Type B pancreatic cell (in vitro differentiated cells): ENCODE results near the gene YWHAE. TPM values are rescaled to one million over a fixed set of nuclear protein-coding genes. Genes with fewer than 3 reads are reported as not detected.
"Not testable (repeated sequence)": the region's sequence is repeated elsewhere in the genome, so short reads cannot be mapped to it uniquely, and the experiment has no call there.

Experiments used
- DNase-seq: peaks from one replicate; pipeline ENCODE4 v3.0.0; 2021; ENCODE audit warnings: mixed read lengths; ENCODE audit not compliant: unreplicated experiment; ENCODE audit errors: extremely low spot score
- H3K27ac Mint-ChIP-seq: 2 replicates; pipeline ENCODE4 v1.8.0; 2021; ENCODE audit warnings: mild to moderate bottlenecking, mixed read lengths
- H3K27me3 Mint-ChIP-seq: 2 replicates; pipeline ENCODE4 v1.8.0; 2021; ENCODE audit warnings: mixed read lengths
- H3K36me3 Mint-ChIP-seq: 2 replicates; pipeline ENCODE4 v1.8.0; 2021; ENCODE audit warnings: mixed read lengths
- H3K4me1 Mint-ChIP-seq: one replicate; pipeline ENCODE4 v1.8.0; 2021; ENCODE audit warnings: mixed read lengths; ENCODE audit not compliant: unreplicated experiment
- H3K4me3 Mint-ChIP-seq: 2 replicates; pipeline ENCODE4 v1.8.0; 2021; ENCODE audit warnings: mild to moderate bottlenecking, mixed read lengths
- H3K9me3 Mint-ChIP-seq: 2 replicates; pipeline ENCODE4 v1.8.0; 2021; ENCODE audit warnings: mixed read lengths
- total RNA-seq: library from RNA; stranded (reverse); gene quantifications from 2 replicates; pipeline ENCODE4 v1.2.1, GENCODE V29; 2021; ENCODE audit warnings: low replicate concordance
- TF ChIP-seq, protein P1 (sequence below): fragments of 200-600 bp; sonication (generic); conservative IDR thresholded peaks from 2 replicates; pipeline ENCODE4 v1.5.0; 2021; ENCODE audit warnings: antibody characterized with exemption, mild to moderate bottlenecking

Gene YWHAE
- total RNA-seq, 1 donor from 2014 or later, result 773 TPM

DNA sequence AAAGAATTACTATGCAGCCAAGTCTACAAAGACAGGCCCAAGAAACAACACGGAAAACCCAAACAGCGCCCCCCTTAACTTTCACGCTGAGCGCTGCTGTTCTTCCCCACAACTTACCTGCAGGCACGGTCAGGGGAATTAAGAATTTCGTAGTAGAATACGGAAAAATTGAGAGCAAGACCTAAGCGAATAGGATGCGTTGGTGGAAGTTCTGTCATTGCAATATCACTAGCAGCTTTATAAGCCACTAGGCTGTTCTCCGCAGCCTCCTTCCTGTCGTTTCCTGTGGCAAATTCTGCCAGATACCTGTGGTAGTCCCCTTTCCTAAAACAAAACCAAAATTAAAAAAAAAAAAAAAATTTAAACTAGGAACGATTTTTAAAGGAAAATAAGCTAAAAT is 39.0 kb downstream of the YWHAE start:
- Mint-ChIP-seq H3K27me3 (no peaks in the 10 kb centered on the region), H3K27ac (no peak overlapping the region), H3K36me3 (peaks cover 29% of the 10 kb centered on the region), H3K4me3 (no peak overlapping the region), H3K9me3 (no peaks in the 10 kb centered on the region), H3K4me1 (peaks cover 16% of the 10 kb centered on the region)
- TF ChIP-seq, protein P1, sequence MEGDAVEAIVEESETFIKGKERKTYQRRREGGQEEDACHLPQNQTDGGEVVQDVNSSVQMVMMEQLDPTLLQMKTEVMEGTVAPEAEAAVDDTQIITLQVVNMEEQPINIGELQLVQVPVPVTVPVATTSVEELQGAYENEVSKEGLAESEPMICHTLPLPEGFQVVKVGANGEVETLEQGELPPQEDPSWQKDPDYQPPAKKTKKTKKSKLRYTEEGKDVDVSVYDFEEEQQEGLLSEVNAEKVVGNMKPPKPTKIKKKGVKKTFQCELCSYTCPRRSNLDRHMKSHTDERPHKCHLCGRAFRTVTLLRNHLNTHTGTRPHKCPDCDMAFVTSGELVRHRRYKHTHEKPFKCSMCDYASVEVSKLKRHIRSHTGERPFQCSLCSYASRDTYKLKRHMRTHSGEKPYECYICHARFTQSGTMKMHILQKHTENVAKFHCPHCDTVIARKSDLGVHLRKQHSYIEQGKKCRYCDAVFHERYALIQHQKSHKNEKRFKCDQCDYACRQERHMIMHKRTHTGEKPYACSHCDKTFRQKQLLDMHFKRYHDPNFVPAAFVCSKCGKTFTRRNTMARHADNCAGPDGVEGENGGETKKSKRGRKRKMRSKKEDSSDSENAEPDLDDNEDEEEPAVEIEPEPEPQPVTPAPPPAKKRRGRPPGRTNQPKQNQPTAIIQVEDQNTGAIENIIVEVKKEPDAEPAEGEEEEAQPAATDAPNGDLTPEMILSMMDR, result no peak
- DNase-seq, result no peak

DNA sequence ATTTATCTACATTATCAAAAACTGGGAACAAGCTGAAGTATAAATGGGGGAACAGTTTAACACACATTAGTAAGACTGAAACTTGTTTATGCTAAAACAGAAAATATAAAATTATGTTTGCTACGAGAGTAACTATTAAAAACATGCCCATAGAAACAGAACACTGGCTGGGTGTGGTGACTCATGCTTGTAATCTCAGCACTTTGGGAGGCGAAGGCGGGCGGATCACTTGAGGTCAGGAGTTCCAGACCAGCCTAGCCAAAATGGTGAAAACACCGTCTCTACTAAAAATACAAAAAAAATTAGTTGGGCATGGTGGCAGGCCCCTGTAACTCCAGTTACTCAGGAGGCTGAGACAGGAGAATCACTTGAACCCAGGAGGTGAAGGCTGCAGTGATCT is 39.7 kb downstream of the YWHAE start:
- H3K27ac Mint-ChIP-seq, H3K4me3 Mint-ChIP-seq, H3K9me3 Mint-ChIP-seq, DNase-seq, H3K27me3 Mint-ChIP-seq: not testable (repeated sequence)
- Mint-ChIP-seq H3K36me3 (peaks cover 33% of the 10 kb centered on the region), H3K4me1 (peaks cover 13% of the 10 kb centered on the region)

DNA sequence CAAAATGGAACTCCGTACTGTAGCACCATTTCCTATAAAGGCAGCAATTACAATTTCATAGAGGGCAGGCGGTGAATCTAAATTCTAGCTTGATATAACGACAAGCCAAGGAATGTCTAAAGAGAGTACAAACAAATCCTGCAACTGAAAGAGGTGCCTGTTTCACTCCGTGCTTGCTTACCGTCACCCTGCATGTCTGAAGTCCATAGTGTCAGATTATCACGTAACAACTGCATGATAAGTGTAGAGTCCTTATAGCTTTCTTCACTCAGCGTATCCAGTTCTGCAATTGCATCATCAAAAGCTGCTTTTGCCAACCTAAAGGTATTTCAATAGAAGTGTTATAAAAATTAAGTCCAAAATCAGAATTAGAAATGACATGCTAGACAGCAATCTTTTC is 46.0 kb downstream of the YWHAE start:
- no peak for DNase-seq
- Mint-ChIP-seq H3K4me3 (no peak overlapping the region), H3K36me3 (peaks cover 32% of the 10 kb centered on the region), H3K4me1 (no peaks in the 10 kb centered on the region), H3K27me3 (no peaks in the 10 kb centered on the region), H3K27ac (peak overlapping the region; percentile 39), H3K9me3 (no peaks in the 10 kb centered on the region)
- TF ChIP-seq, protein P1, result no peak

DNA sequence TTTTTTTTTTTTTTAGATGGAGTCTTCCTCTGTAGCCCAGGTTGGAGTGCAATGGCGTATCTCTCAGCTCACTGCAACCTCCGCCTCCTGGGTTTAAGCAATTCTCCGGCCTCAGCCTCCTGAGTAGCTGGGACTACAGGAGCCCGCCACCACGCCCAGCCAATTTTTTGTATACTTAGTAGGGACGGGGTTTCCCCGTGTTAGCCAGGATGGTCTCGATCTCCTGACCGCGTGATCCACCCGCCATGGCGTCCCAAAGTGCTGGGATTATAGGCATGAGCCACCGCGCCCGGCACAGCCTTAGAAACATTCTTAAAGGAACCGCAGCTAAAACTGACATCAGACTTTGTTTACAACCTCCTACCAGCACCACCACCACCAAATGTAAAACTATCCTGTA is 47.5 kb downstream of the YWHAE start:
- DNase-seq, H3K4me3 Mint-ChIP-seq, H3K27me3 Mint-ChIP-seq, H3K27ac Mint-ChIP-seq, H3K4me1 Mint-ChIP-seq, H3K9me3 Mint-ChIP-seq: not testable (repeated sequence)
- H3K36me3 Mint-ChIP-seq, result peaks cover 33% of the 10 kb centered on the region

DNA sequence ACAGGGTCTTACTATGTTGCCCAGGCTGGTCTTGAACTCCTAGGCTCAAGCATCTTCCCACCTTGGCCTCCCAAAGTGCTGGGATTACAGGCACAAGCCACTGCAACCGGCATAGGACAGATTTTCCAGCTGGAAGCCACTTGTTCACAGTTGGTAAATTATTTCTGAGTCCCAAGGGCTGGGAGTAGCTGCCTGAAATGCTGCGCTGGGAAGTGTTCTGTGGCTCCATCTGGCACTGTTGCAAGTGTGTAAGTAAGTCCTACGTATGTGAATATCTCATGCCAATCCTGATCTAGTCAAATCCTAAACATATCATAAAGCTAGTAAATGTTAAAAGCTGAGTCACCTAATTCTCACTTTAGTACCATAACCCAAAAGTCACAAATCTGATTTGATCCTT is 48.1 kb downstream of the YWHAE start:
- DNase-seq, result no peak
- no peak overlapping the region for H3K27ac Mint-ChIP-seq
- no peaks in the 10 kb centered on the region for H3K9me3 Mint-ChIP-seq
- H3K4me1 Mint-ChIP-seq, result peaks cover 4% of the 10 kb centered on the region
- TF ChIP-seq, protein P1, result no peak
- no peak overlapping the region for H3K4me3 Mint-ChIP-seq
- no peaks in the 10 kb centered on the region for H3K27me3 Mint-ChIP-seq
- H3K36me3 Mint-ChIP-seq, result peaks cover 35% of the 10 kb centered on the region

DNA sequence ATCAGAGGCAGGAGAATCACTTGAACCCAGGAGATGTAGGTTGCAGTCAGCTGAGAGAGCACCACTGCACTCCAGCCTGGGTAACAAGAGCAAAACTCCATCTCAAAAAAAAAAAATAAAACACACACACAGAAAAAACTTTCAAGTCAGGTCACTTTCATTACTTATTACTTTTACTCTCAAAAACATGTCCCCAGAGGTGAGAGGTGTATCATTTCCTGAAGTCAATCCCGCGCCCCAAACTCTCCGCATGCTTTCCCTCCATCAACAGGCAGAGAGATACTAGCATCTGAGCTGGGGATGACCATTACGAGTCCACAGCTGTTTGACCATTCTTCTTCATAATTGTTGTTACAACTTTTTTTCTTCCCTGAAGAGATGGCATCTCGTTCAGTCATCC is 48.7 kb downstream of the YWHAE start:
- H3K4me1 Mint-ChIP-seq, result peaks cover 4% of the 10 kb centered on the region
- H3K27me3 Mint-ChIP-seq, result no peaks in the 10 kb centered on the region
- H3K9me3 Mint-ChIP-seq, result no peaks in the 10 kb centered on the region
- no peak overlapping the region for H3K27ac Mint-ChIP-seq
- H3K36me3 Mint-ChIP-seq, result peaks cover 38% of the 10 kb centered on the region
- no peak overlapping the region for H3K4me3 Mint-ChIP-seq
- TF ChIP-seq, protein P1, result no peak
- DNase-seq, result no peak
